Glutamatergic neuron (in vitro differentiated cells): ENCODE data around the gene CCL22. TPM values are rescaled to one million over a fixed set of nuclear protein-coding genes. Genes with fewer than 3 reads are reported as not detected.

ENCODE experiments used
- DNase-seq: peaks from one replicate; pipeline ENCODE4 v3.0.0; 2022
- H3K27ac Mint-ChIP-seq: one replicate; pipeline ENCODE4 v1.8.0; 2020; ENCODE audit warnings: mild to moderate bottlenecking, mixed read lengths, inconsistent platforms; ENCODE audit not compliant: unreplicated experiment
- H3K27me3 Mint-ChIP-seq: one replicate; pipeline ENCODE4 v1.8.0; 2020; ENCODE audit warnings: mild to moderate bottlenecking, moderate library complexity, mixed read lengths, inconsistent platforms; ENCODE audit not compliant: unreplicated experiment
- H3K36me3 Mint-ChIP-seq: one replicate; pipeline ENCODE4 v1.8.0; 2020; ENCODE audit warnings: mild to moderate bottlenecking, mixed read lengths, inconsistent platforms; ENCODE audit not compliant: unreplicated experiment
- H3K4me1 Mint-ChIP-seq: one replicate; pipeline ENCODE4 v1.8.0; 2020; ENCODE audit warnings: mild to moderate bottlenecking, low read depth, mixed read lengths, inconsistent platforms; ENCODE audit not compliant: unreplicated experiment
- H3K4me3 Mint-ChIP-seq: one replicate; pipeline ENCODE4 v1.8.0; 2020; ENCODE audit warnings: mild to moderate bottlenecking, mixed read lengths, inconsistent platforms; ENCODE audit not compliant: unreplicated experiment
- H3K9me3 Mint-ChIP-seq: one replicate; pipeline ENCODE4 v1.8.0; 2020; ENCODE audit warnings: mild to moderate bottlenecking, moderate library complexity, mixed read lengths, inconsistent platforms; ENCODE audit not compliant: unreplicated experiment
- total RNA-seq: library from RNA; stranded (reverse); fragmentation: NEBNext Ultra II Directional; extraction: Animal tissue kit (Norgen Biotek cat#: 25700); gene quantifications from one replicate; pipeline ENCODE4 v1.2.1, GENCODE V29; 2021; ENCODE audit not compliant: unreplicated experiment
- TF ChIP-seq, protein P1 (sequence below): fragments of 200-600 bp; sonication (generic); IDR thresholded peaks from one replicate; pipeline ENCODE4 v1.5.0; 2021; ENCODE audit not compliant: partially characterized antibody, unreplicated experiment

CCL22 gene
- total RNA-seq, 1 donor from 2014 or later = not detected

DNA sequence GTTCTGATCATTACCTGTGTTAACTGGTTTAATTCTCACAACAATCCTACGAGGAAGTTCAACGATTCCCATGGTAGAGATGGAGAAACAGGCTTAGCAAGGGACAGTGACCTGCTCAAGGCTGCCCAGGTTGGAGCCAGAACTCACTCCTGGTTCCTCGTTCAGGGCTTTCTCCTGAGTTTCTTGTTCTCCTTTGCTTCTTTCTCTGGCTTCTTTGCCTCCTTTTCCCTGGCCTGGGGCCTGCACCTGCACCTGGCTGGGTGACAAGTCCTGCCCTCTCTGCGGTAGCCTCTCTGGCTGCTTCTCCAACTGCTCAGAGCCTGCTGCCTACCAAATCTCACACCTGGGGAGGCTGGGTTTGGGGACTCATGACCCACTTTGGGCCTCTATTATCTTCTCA lies 2.8 kb downstream of the CCL22 start:
- TF ChIP-seq, protein P1, sequence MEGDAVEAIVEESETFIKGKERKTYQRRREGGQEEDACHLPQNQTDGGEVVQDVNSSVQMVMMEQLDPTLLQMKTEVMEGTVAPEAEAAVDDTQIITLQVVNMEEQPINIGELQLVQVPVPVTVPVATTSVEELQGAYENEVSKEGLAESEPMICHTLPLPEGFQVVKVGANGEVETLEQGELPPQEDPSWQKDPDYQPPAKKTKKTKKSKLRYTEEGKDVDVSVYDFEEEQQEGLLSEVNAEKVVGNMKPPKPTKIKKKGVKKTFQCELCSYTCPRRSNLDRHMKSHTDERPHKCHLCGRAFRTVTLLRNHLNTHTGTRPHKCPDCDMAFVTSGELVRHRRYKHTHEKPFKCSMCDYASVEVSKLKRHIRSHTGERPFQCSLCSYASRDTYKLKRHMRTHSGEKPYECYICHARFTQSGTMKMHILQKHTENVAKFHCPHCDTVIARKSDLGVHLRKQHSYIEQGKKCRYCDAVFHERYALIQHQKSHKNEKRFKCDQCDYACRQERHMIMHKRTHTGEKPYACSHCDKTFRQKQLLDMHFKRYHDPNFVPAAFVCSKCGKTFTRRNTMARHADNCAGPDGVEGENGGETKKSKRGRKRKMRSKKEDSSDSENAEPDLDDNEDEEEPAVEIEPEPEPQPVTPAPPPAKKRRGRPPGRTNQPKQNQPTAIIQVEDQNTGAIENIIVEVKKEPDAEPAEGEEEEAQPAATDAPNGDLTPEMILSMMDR = no peak
- peaks cover 1% of the 10 kb centered on the region for H3K9me3 Mint-ChIP-seq
- H3K4me3 Mint-ChIP-seq = no peak overlapping the region
- H3K4me1 Mint-ChIP-seq = no peaks in the 10 kb centered on the region
- H3K27ac Mint-ChIP-seq = no peak overlapping the region
- H3K36me3 Mint-ChIP-seq = no peaks in the 10 kb centered on the region
- DNase-seq = no peak
- no peaks in the 10 kb centered on the region for H3K27me3 Mint-ChIP-seq

DNA sequence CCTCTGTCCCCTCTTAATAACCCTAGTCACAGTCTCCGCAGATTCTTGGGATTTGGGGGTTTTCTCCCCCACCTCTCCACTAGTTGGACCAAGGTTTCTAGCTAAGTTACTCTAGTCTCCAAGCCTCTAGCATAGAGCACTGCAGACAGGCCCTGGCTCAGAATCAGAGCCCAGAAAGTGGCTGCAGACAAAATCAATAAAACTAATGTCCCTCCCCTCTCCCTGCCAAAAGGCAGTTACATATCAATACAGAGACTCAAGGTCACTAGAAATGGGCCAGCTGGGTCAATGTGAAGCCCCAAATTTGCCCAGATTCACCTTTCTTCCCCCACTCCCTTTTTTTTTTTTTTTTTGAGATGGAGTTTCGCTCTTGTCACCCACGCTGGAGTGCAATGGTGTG lies 5.6 kb downstream of the CCL22 start:
- Mint-ChIP-seq H3K4me3 (no peak overlapping the region), H3K36me3 (no peaks in the 10 kb centered on the region), H3K4me1 (no peaks in the 10 kb centered on the region), H3K27ac (no peak overlapping the region), H3K27me3 (no peaks in the 10 kb centered on the region), H3K9me3 (peaks cover 1% of the 10 kb centered on the region)
- DNase-seq = no peak
- TF ChIP-seq, protein P1 = no peak

DNA sequence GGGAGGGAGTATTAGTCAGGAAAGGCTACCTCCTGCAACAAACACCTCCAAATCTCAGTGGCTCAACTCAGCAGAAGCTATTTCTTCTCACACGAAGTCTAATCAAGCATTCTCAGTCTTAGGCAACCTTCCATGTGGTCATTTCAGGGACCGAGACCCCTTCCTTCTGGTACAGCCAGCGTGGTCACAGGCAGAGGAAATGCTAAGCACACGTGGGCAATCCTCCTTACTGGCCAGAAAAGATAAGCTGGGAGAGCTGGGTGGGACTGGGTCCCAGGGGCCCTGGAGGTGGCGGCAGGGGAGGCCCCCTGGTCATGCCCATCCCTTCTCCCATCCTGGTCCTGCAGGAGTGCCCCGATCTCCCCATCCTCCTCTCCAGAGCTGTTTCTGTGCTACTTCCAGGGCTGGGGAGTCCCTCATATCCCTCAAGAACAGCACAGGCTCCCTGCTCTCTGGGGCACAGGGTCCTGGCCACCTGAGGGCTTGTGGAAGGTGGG lies 8.0 kb downstream of the CCL22 start:
- no peaks in the 10 kb centered on the region for H3K4me1 Mint-ChIP-seq
- H3K36me3 Mint-ChIP-seq = no peaks in the 10 kb centered on the region
- H3K9me3 Mint-ChIP-seq = peaks cover 1% of the 10 kb centered on the region
- H3K27me3 Mint-ChIP-seq = no peaks in the 10 kb centered on the region
- no peak overlapping the region for H3K4me3 Mint-ChIP-seq
- no peak overlapping the region for H3K27ac Mint-ChIP-seq
- TF ChIP-seq, protein P1 = no peak
- DNase-seq = no peak

DNA sequence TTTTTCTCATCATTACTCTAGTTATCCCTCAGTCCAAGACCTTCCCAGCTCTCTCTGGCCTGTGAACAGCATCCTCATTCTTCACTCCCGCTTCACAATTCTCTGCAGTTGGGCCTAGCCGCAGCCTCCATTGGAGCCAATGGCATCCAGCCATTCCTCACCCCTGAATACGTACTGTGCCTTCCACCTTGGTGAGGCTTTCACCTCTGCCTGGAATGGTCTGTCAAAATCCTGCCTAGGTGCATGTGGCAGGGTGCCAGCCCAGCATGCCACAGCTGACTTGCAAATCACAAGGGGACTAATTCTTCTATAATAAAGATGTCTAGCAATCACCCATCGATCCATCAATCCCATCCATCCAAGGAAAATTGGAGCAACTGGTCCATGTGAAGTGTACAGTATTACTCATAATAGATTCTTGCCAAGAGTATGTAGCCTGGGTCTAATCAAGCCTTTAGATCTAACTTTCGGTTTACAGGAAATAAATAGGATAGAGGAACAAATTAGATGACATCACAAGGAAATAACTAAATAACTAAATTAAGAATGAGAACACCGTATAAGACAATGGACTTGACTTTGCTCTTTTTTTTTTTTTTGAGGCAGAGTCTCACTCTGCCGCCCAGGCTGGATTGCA lies 8.7 kb downstream of the CCL22 start:
- H3K4me3 Mint-ChIP-seq = no peak overlapping the region
- DNase-seq = no peak
- H3K36me3 Mint-ChIP-seq = no peaks in the 10 kb centered on the region
- peaks cover 1% of the 10 kb centered on the region for H3K9me3 Mint-ChIP-seq
- no peak overlapping the region for H3K27ac Mint-ChIP-seq
- TF ChIP-seq, protein P1 = no peak
- H3K27me3 Mint-ChIP-seq = no peaks in the 10 kb centered on the region
- no peaks in the 10 kb centered on the region for H3K4me1 Mint-ChIP-seq

DNA sequence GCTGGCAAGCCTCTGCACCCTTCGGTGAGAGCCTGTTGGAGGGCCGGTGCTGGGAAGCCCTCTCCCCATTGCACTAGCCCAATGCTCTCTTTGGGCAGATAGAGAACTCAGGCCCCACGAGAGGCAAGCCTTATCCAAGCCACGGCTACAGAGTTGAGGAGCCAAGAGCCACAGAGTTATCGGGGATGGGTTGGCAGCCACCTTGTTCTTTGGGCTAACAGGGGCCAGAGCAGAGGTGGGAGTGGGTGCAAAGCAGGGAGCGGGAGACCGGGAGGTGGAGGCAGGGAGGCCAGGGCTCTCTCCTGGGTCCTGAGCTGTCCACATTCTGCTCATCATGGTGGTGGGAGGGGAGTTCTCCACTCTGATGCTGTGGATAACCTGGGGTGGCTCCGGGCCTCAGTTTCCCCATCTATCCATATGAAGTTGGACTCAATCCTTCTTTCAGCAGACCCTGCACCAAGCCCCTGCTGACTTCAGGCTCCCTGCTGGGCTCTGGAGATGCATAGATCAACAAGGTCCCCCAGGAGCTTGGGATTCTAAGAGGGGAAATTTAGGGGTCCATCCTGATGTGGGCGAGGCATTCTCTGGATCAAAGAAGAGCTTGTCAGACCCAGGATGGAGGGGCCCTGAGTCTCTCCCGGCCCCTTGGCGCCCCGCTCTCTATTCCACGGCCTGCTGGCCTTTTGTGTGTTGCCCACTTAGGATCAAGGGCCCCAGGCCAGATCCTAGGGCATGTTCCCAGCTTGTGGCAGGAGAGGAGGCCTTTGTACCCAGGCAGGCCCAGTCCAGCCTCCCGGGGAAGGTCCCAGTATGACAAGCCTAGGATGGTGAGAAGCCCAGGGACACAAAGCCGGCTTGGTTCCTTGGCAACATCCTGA lies 13.2 kb downstream of the CCL22 start:
- Mint-ChIP-seq H3K27me3 (peaks cover 2% of the 10 kb centered on the region), H3K36me3 (no peaks in the 10 kb centered on the region), H3K27ac (no peak overlapping the region), H3K4me3 (no peak overlapping the region), H3K4me1 (peaks cover 5% of the 10 kb centered on the region), H3K9me3 (no peaks in the 10 kb centered on the region)
- TF ChIP-seq, protein P1 = no peak
- no peak for DNase-seq
